ENCODE results near the gene LMOD1. TPM values are rescaled to one million over a fixed set of nuclear protein-coding genes. Genes with fewer than 3 reads are reported as not detected.

The LMOD1 gene
- total and polyA plus RNA-seq, 2 donors (not counting 3 experiments of a cell fraction or from before 2014, with no cell fraction given), result 0.19 to 0.33 TPM

DNA sequence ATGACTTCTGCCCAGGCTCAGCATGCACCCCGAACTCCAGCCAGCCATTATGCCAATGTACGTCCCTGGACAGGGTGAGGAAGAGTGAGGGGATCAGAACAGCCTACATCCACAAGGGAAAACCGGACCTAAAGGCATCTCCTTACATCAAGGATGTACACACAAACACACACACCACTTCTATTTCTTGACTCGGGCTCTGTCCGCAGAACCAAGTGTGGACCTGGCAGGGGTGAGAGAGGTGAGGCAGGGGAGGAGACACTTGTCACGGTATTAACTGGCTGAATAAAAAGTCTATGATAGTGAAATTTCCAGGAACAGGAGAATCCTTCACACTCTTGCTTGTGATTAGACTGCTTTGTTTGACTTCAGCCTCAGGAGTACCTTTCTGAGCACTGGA lies 2.3 kb downstream of the LMOD1 start:
- Histone ChIP-seq H4K20me1 (replicated peaks; ENCODE audit: control insufficient read depth, extremely low read depth, insufficient read depth, low read length) (no peaks in the 10 kb centered on the region), H3K27ac (ENCODE audit: insufficient read depth, low read depth, low read length) (no peak overlapping the region), H3K27me3 (ENCODE audit: control insufficient read depth in 2 of 2, insufficient read depth in 2 of 2, low read length in 2 of 2) (peaks cover 11 to 13% of the 10 kb centered on the region in 2 experiments), H2AFZ (ENCODE audit: low read depth, low read length) (no peak overlapping the region), H3K9me3 (replicated peaks; ENCODE audit: control insufficient read depth, insufficient read depth, low read length) (no peaks in the 10 kb centered on the region), H3K4me2 (ENCODE audit: insufficient read depth, low read length) (no peak overlapping the region), H3K9ac (replicated peaks; ENCODE audit: extremely low read depth, insufficient read depth, low read length) (no peak overlapping the region), H3K9me1 (replicated peaks; ENCODE audit: control insufficient read depth, extremely low read depth, insufficient read depth, low read length) (no peaks in the 10 kb centered on the region), H3K79me2 (ENCODE audit: control insufficient read depth, insufficient read depth, low read length) (no peaks in the 10 kb centered on the region), H3K4me3 (replicated peaks in 1 of 3; ENCODE audit: insufficient read depth in 1 of 3, low read depth in 1 of 3, low read length in 3 of 3) (no peak overlapping the region), H3K4me1 (ENCODE audit: control insufficient read depth, extremely low read depth, insufficient read depth, low read length) (peaks cover 9% of the 10 kb centered on the region), H3K36me3 (ENCODE audit: control insufficient read depth in 2 of 2, extremely low read depth in 1 of 2, insufficient read depth in 2 of 2, low read length in 2 of 2) (no peaks in the 10 kb centered on the region)
- intact Hi-C loops (cut with micrococcal nuclease), result no loop called here
- ChIA-PET POLR2A (no interaction called here), CTCF (interaction anchor here (0.8 to 2.9 kb wide), 4 partner anchors 27 to 48 kb away, joined by 3 to 31 read pairs (median 3); no protein-coding TSS in a partner anchor)
- DNase-seq (ENCODE audit: low read depth, low spot score), result no peak
- FAIRE-seq, result no peak
- BruUV-seq (replicated peaks), result no TSS peak
- TF ChIP-seq FOS (IDR thresholded peaks at IDR 0.05; ENCODE audit: borderline replicate concordance, insufficient read depth, low read length) (no peak), EZH2 (IDR thresholded peaks at IDR 0.05; ENCODE audit: borderline replicate concordance, low read depth, low read length, severe bottlenecking) (no peak), POLR2A (IDR thresholded peaks at IDR 0.05; ENCODE audit: low read depth, low read length) (no peak), JUN (IDR thresholded peaks at IDR 0.05; ENCODE audit: borderline replicate concordance, insufficient read depth, insufficient read length, low read depth) (no peak), POLR2AphosphoS5 (IDR thresholded peaks at IDR 0.05; ENCODE audit: insufficient read depth, low read depth, low read length) (no peak)
- TF ChIP-seq, protein P1, sequence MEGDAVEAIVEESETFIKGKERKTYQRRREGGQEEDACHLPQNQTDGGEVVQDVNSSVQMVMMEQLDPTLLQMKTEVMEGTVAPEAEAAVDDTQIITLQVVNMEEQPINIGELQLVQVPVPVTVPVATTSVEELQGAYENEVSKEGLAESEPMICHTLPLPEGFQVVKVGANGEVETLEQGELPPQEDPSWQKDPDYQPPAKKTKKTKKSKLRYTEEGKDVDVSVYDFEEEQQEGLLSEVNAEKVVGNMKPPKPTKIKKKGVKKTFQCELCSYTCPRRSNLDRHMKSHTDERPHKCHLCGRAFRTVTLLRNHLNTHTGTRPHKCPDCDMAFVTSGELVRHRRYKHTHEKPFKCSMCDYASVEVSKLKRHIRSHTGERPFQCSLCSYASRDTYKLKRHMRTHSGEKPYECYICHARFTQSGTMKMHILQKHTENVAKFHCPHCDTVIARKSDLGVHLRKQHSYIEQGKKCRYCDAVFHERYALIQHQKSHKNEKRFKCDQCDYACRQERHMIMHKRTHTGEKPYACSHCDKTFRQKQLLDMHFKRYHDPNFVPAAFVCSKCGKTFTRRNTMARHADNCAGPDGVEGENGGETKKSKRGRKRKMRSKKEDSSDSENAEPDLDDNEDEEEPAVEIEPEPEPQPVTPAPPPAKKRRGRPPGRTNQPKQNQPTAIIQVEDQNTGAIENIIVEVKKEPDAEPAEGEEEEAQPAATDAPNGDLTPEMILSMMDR (IDR thresholded peaks at IDR 0.05; ENCODE audit: extremely low read depth in 1 of 2, insufficient read depth in 1 of 2, low read depth in 1 of 2, low read length in 2 of 2), result no peak
- TF ChIP-seq, protein P2, sequence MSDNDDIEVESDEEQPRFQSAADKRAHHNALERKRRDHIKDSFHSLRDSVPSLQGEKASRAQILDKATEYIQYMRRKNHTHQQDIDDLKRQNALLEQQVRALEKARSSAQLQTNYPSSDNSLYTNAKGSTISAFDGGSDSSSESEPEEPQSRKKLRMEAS (IDR thresholded peaks at IDR 0.05; ENCODE audit: insufficient read depth, insufficient read length), result no peak
- dilution Hi-C loops (cut with MboI; ENCODE audit: extremely low pct_ligation_motif_present, low sequenced_read_pairs), result no loop called here

Measured in endothelial cell of umbilical vein (primary cell).